ENCODE results near the gene EPS15. TPM values are rescaled to one million over a fixed set of nuclear protein-coding genes. Genes with fewer than 3 reads are reported as not detected.

The EPS15 gene
- total and polyA plus RNA-seq, 9 of the 15 experiments (the other 6 are each of a cell fraction or from before 2014, with no cell fraction given), result 23.1 to 69.0 (median 41.7) TPM

- TF ChIP-seq ZNF311 (CRISPR knock-in tag; IDR thresholded peaks at IDR 0.05), result peak; percentile 75
- peak; percentile 99 for TF ChIP-seq ZNF316 (IDR thresholded peaks at IDR 0.05)
- no peak for TF ChIP-seq FOXA3 (CRISPR knock-in tag; conservative IDR thresholded peaks at IDR 0.05 in 1 of 2, IDR thresholded peaks at IDR 0.05 in 1 of 2)
- TF ChIP-seq TBL1XR1 (IDR thresholded peaks at IDR 0.05; ENCODE audit: low read length in 2 of 2), result no peak
- TF ChIP-seq RAD21 (CRISPR knock-in tag; conservative IDR thresholded peaks at IDR 0.05 in 1 of 2, IDR thresholded peaks at IDR 0.05 in 1 of 2), result 0 out of 4 replicates have a peak, but pooled peaks of 1 of the 2 experiments have one; percentile 16
- TF ChIP-seq E2F5 (CRISPR knock-in tag; IDR thresholded peaks at IDR 0.05), result no peak
- TF ChIP-seq NFIX (CRISPR knock-in tag; IDR thresholded peaks at IDR 0.05; ENCODE audit: low read depth), result no peak
Observed at GRCh38 chr1:51433972-51434510, 85.0 kb downstream of the EPS15 start (continued).

GRCh38 chr1:51433269-51433971 is 85.6 kb downstream of the EPS15 start:
- H3K4me3 ChIP-seq, result no peak overlapping the region
- H3K4me1 ChIP-seq (replicated peaks in 1 of 2; ENCODE audit: control insufficient read depth in 2 of 2, insufficient read depth in 2 of 2, low read length in 2 of 2), result peaks cover 13 to 35% of the 10 kb centered on the region in 2 experiments
- ChIA-PET POLR2A (interaction anchor here (0.6 to 5.9 kb wide), 7 partner anchors 9 to 53 kb away, joined by 3 to 19 read pairs (median 5); no protein-coding TSS in a partner anchor), CTCF (ENCODE audit: low intra/inter-chr PET ratio) (no interaction called here)
- no peak overlapping the region for H3K4me2 ChIP-seq (ENCODE audit: insufficient read depth, low read length)
- H3K9me3 ChIP-seq (replicated peaks; ENCODE audit: control insufficient read depth, insufficient read depth, low read depth, low read length), result no peaks in the 10 kb centered on the region
- DNase-seq (ENCODE audit: extremely low read depth in 1 of 4, low spot score in 3 of 4) (peak in 2 of 4 experiments; percentile 20 to 37), FAIRE-seq (no peak), ATAC-seq (peak; percentile 4; the same call in 2 of the 3 replicates)
- peaks cover 46% of the 10 kb centered on the region for H3K36me3 ChIP-seq (ENCODE audit: control insufficient read depth, insufficient read depth, low read length)
- H3K9ac ChIP-seq (ENCODE audit: insufficient read depth in 1 of 2, low read depth in 2 of 2, low read length in 2 of 2), result peak overlapping the region in 1 of 2 experiments; percentile 5; a peak in 1 of 4 replicates
- no peaks in the 10 kb centered on the region for H4K20me1 ChIP-seq (replicated peaks; ENCODE audit: control insufficient read depth, insufficient read depth, low read length)
- no peaks in the 10 kb centered on the region for H3K27me3 ChIP-seq (ENCODE audit: control insufficient read depth in 2 of 2, insufficient read depth in 2 of 2, low read length in 2 of 2)
- H2AFZ ChIP-seq (ENCODE audit: low read depth, low read length), result 0 out of 2 replicates have a peak overlapping the region, but pooled peaks have one; percentile 7
- H3K27ac ChIP-seq (ENCODE audit: extremely low read depth, low read depth, low read length), result peak overlapping the region; percentile 73
- in situ Hi-C loops (cut with MboI), result no loop called here
- BruUV-seq (replicated peaks), result no TSS peak
- H3K9me1 ChIP-seq (ENCODE audit: control insufficient read depth, insufficient read depth, low read length), result no peaks in the 10 kb centered on the region
- WGBS (ENCODE audit: insufficient coverage, low coverage, missing lambda C conversion rate), result 58% methylated on average over 4 of the region's 4 CpGs
- H3K79me2 ChIP-seq (ENCODE audit: control insufficient read depth, insufficient read depth, low read length), result no peaks in the 10 kb centered on the region
- intact Hi-C loops (cut with micrococcal nuclease), result no loop called here
- peak; percentile 87 for TF ChIP-seq ADNP (tag; IDR thresholded peaks at IDR 0.05)
- TF ChIP-seq SAFB2 (IDR thresholded peaks at IDR 0.05; ENCODE audit: borderline replicate concordance, low read depth, low read length, severe bottlenecking), result no peak
- peak; percentile 21; the same call in 1 of the 2 replicates for TF ChIP-seq ARID1B (IDR thresholded peaks at IDR 0.05)
- TF ChIP-seq ZNF740 (CRISPR knock-in tag; IDR thresholded peaks at IDR 0.05), result no peak
- no peak for TF ChIP-seq ZNF740 (tag; IDR thresholded peaks at IDR 0.05)
- no peak for TF ChIP-seq CREB3L1 (IDR thresholded peaks at IDR 0.05; ENCODE audit: borderline replicate concordance, low read depth)
- TF ChIP-seq RFX1 (IDR thresholded peaks at IDR 0.05), result no peak
- TF ChIP-seq FUS (optimal IDR thresholded peaks at IDR 0.05; ENCODE audit: low read depth, low read length), result no peak
- TF ChIP-seq CEBPG (CRISPR knock-in tag; IDR thresholded peaks at IDR 0.05), result no peak
- TF ChIP-seq CEBPG (tag; conservative IDR thresholded peaks at IDR 0.05 in 1 of 2, IDR thresholded peaks at IDR 0.05 in 1 of 2), result peak in 1 of 2 experiments; percentile 70; a peak in 2 of 4 replicates

Measured in K562 (cell line).